ENCODE data around the gene TBCD.

TBCD gene

DNA sequence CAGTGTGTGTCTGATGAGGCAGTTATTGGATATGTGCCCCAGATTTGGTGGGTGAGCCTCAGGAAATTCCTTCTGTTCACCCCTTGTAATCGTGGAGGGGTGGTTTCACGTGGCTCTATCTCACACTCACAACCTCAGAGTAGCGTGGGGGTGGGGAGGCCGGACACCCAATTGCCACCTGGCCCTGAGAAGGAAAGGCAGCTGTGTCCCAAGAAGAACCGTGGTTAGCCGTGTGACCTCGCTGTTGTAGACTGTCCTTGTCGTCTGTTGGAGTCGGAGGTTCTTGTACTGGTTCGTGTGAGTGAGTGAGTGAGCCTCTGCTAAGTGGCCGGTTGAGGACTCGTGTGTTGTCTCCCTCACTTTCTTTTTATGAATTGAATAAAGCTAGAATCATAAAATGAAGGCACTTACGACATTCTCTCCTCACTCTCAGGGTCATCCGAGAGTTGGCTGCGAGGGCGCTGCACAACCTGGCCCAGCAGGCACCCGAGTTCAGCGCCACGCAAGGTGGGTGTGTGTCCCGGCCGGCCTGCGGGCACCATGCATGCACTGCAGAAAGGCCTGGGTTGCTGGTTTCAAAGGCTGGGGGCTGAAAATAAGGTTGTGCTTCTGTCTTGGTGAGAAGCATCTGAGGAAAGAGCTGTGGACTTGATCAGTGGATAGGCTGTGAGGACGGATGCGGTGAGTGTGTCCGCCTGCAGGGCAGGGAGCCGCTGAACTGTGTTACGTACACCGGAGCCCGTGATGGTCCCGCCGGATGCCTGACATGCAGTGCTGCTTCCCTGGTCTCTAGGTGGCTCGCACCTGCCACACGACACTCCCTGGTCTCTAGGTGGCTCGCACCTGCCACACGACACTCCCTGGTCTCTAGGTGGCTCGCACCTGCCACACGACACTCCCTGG lies 151.4 kb downstream of the TBCD start:
- DNase-seq (ENCODE audit: low spot score), result no peak

GRCh38 chr17:82905130-82905529 lies 153.3 kb downstream of the TBCD start:
- no peak for DNase-seq (ENCODE audit: low spot score)

GRCh38 chr17:82907797-82908542 lies 156.1 kb downstream of the TBCD start:
- DNase-seq (ENCODE audit: low spot score), result no peak

DNA sequence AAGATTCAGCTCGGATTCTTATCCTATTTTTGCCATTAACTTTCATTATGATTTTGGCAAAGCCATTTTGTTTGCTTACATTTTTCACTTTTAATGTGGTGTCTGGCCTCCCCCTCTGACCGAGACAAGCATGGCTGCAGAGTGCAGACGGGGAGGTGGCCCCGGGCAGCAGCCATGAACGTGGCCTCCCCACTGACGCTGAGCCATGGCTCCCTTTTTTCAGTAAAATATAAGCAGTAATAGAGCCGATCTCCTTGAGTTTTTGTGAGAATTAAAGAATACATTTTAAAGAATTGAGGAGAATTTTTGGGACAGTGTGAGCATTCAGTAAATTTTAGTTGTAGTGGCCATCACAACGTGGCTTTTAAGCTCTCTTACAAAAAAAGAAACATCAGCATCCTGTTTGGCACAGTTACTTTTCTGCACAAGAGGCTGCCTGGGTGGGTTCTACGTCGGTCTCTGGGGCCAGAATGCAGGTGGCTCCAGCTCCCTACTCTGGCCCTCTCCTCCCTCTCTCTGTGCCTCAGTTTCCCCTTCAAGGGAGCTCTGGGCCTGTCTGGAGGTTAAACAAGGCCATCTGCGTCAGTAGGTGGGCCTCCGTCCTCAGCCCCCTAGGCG lies 156.8 kb downstream of the TBCD start:
- DNase-seq (ENCODE audit: low spot score), result no peak

DNA sequence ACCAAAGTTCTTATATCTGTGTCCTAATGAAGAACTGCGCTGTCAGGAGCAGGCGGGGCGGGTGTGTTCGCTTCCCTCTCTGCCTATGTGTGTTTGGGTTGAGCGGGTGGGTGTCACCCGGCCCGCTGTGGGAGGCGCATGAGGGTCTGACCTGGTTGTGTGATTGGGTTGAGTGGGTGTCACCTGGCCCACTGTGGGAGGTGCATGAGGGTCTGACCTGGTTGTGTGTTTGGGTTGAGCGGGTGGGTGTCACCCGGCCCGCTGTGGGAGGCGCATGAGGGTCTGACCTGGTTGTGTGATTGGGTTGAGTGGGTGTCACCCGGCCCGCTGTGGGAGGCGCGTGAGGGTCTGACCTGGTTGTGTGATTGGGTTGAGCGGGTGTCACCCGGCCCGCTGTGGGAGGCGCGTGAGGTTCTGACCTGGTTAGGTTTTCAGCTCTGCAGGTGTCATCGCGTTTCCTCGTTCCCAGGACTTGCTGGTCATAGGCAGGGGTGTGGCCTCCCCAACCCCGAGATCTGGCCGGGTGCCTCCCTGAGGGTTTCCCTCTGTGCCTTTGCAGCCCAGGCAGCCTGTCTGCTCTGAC lies 157.5 kb downstream of the TBCD start:
- DNase-seq (ENCODE audit: low spot score), result no peak

- no peak for DNase-seq (ENCODE audit: low spot score)
Measured at GRCh38 chr17:82910041-82910481, 158.2 kb downstream of the TBCD start.

- no peak for DNase-seq (ENCODE audit: low spot score)
Measured at GRCh38 chr17:82910770-82911169, 158.9 kb downstream of the TBCD start.

- DNase-seq (ENCODE audit: low spot score), result no peak
Measured at GRCh38 chr17:82911822-82912221, 160.0 kb downstream of the TBCD start.

GRCh38 chr17:82912484-82913089 lies 160.7 kb downstream of the TBCD start:
- DNase-seq (ENCODE audit: low spot score), result no peak

- peak; percentile 49 for DNase-seq (ENCODE audit: low spot score)
Measured at GRCh38 chr17:82913304-82914043, 161.6 kb downstream of the TBCD start.

DNA sequence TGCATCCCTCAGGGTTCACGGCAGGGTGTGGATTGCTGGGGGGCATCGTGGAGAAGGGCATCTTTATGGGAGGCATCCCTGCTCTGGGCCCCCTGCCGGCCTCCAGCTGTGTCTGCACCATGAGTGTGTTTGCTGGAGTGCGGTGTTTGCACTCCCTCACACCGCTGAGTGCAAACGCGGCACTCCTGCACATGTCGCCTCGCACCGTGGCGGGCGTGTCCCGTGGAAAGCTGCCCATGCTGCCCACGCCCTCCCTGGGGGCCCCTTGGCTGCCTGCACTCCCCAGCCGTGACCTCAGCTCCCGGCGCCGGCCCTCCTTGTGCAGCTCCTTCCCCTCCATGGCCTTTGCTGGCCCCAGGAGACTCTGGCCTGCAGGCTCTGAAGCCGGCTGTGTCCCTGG lies 162.5 kb downstream of the TBCD start:
- DNase-seq (ENCODE audit: low spot score), result peak; percentile 52

- DNase-seq (ENCODE audit: low spot score), result no peak
Measured at GRCh38 chr17:82915010-82915756, 163.3 kb downstream of the TBCD start.

DNA sequence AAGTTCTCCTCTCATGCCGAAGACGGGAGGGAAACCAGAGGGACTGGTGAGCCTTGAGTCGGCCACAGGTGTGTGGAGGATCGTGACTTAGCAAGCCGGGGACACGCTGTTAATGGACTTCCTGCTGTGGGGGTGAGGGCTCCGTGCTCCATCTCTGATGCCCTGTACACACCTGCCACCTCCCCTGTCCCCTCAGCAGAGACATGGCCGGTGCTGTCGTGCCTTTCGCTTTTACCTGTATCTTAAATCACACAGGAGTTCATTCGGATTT lies 163.8 kb downstream of the TBCD start:
- DNase-seq (ENCODE audit: low spot score), result no peak

DNA sequence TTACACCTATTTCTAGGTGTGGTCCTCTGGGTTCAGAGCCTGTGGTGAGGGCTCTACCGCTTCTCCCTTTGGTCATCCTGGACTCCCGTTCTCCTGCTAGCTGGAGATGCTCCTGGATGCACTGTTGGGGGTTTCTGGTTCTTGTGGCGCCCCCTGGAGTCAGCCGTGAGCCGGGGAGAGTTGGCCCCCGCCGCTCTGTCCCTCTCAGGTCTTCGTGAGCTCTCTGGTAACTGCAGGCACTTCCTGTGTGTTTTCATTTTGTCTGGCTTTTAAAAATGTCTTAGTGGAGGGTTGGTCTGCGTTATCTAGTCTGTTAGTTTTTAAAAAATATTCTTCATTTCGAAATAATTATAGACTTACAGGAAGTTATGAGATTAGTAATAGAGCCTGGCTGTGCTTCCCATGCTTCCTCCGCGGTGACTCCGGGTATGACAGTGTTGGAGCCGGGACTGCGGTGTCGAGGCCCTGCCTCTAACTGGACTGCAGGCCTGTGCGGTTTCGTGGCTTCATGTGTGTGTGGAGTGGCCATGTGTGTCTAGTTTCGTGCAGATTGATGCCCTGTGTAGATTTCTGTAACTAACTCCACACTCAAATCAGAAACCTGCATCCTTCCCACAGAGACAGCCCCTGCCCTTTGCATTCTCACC lies 166.0 kb downstream of the TBCD start:
- peak; percentile 68 for DNase-seq (ENCODE audit: low spot score)

DNA sequence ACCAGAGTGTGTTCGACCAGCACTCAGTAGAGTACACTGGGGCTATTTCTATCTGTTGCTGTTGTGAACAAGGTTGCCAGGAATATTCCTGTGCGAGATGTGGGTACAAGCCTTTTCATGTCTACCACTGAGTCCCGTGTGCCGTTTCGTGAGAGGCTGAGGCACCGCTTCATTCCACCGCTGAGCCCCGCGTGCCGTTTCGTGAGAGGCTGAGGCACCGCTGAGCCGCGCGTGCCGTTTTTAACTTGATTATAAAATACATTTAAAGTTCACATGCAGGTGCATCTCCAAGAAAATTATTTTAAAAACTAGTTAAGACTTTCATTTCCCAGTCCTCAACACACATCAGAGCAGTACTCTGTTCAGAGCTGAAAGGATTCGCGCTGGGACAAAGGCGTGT lies 166.6 kb downstream of the TBCD start:
- no peak for DNase-seq (ENCODE audit: low spot score)

GRCh38 chr17:82920150-82920549 lies 168.3 kb downstream of the TBCD start:
- no peak for DNase-seq (ENCODE audit: low spot score)

GRCh38 chr17:82920715-82921114 lies 168.8 kb downstream of the TBCD start:
- no peak for DNase-seq (ENCODE audit: low spot score)

DNA sequence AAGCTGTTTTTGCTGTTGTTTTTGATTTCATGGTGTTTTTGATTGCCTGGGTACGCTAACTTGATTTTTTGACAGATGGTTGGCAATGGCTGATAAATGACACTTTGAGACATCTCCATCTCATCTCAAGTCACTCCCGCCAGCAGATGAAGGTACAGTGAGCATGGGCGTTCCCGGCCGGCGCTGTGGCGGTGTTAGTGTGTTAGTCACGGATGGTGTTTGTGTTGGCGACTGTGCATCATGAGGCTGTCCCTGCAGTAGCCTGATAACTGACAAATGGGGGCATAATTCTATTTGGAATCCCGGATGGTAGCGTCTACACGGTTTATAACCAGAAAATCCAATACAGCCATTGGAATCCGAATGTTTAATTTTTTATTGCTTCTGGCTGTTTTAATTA lies 169.6 kb downstream of the TBCD start:
- DNase-seq (ENCODE audit: low spot score), result no peak

DNA sequence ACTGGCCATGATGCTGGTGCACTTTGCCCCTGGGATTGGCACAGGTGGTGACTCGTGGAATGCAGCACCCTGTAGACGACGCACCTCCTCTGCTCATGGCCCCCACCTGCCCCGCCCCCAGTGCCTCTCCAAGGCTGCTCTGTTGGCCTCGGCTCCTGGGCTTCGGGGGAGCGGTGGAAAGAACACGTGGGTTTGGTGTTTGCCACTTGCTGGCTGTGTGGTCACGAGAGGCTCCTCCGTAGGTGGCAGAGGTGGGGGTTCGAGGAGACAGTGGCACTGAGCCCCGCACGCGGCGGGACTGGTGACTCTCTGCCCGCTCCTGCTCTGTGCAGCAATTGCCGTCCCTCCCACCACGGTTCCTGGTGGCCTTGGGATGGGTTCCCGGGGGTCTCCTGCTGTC lies 170.8 kb downstream of the TBCD start:
- DNase-seq (ENCODE audit: low spot score), result no peak

DNA sequence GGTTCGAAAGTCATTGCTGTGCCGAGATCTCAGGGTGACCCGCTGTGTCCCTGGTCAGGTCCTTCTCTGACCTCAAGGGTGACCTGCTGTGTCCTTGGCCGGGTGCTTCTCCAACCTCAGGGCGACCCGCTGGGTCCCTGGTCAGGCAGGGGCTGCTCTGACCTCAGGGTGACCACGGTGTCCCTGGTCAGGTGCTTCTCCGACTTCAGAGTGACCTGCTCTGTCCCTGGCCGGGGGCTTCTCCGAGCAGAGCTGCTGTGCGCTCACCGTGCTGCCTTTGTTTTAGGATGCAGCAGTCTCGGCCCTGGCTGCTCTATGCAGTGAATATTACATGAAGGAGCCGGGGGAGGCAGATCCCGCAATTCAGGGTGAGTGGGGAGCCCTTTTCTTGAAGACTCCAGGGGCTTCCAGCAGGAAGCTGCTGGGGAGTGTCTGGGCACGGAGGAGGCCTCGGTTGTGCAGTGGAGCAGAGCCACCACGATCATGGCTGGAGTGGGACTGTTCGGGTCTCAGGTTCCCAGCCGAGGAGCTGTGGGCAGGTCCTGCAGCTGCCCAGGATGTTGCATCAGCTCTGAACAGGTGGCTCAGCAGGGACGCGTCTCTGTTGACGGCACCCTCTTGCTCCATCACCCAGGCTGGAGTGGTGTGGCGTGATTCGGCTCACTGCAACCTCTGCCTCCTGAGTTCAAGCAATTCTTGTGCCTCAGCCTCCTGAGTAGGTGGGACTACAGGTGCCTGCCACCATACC lies 171.7 kb downstream of the TBCD start:
- no peak for DNase-seq (ENCODE audit: low spot score)

Data from HuH-7.5 (cell line).